Keratinocyte (primary cell): ENCODE data around the gene HERC3. TPM values are rescaled to one million over a fixed set of nuclear protein-coding genes. Genes with fewer than 3 reads are reported as not detected.

Source experiments
- DNase-seq: peaks from one replicate; pipeline ENCODE4 v3.0.0-alpha.2; 2011; ENCODE audit warnings: low read depth, missing footprints, low spot score
- FAIRE-seq: peaks from 2 replicates; lab custom pipeline; 2011; peaks lifted over from hg19 to GRCh38; lab: Jason Lieb, UNC
- H2AFZ ChIP-seq: 2 replicates; pipeline ENCODE4 v1.6.0; 2012; ENCODE audit warnings: low read length, control low read depth, inconsistent platforms; ENCODE audit not compliant: control insufficient read depth
- H3K27ac ChIP-seq: 2 replicates; pipeline ENCODE4 v1.5.1; 2011; ENCODE audit warnings: low read length; ENCODE audit not compliant: control insufficient read depth, insufficient read depth
- H3K27me3 ChIP-seq: 3 replicates; pipeline ENCODE4 v1.6.0; 2011; ENCODE audit warnings: low read length; ENCODE audit not compliant: control insufficient read depth, insufficient read depth; ENCODE audit errors: extremely low read depth
- H3K36me3 ChIP-seq, 2 experiments: 2 replicates in 1 of 2; 3 replicates in 1 of 2; pipeline ENCODE4 v1.5.1; 2011; ENCODE audit warnings: low read length in 2 of 2, mild to moderate bottlenecking in 1 of 2; ENCODE audit not compliant: control insufficient read depth in 2 of 2, insufficient read depth in 2 of 2; ENCODE audit errors: extremely low read depth in 1 of 2
- H3K4me1 ChIP-seq: 3 replicates; pipeline ENCODE4 v1.5.1; 2011; ENCODE audit warnings: low read length; ENCODE audit not compliant: control insufficient read depth, insufficient read depth; ENCODE audit errors: extremely low read depth
- H3K4me2 ChIP-seq: 3 replicates; pipeline ENCODE4 v1.6.0; 2011; ENCODE audit warnings: low read depth, low read length; ENCODE audit not compliant: control insufficient read depth, insufficient read depth; ENCODE audit errors: extremely low read depth
- H3K4me3 ChIP-seq, 3 experiments: fragments of 200-600 bp in 1 of 3; sonication (generic) in 1 of 3; 2 replicates in 2 of 3; 3 replicates in 1 of 3; pipeline ENCODE4 v1.5.1; 2011 to 2016; ENCODE audit warnings: low read length in 3 of 3, mild to moderate bottlenecking in 3 of 3, control low read depth in 2 of 3, inconsistent platforms in 1 of 3, low read depth in 1 of 3, mixed read lengths in 1 of 3, mixed run types in 1 of 3, moderate library complexity in 1 of 3; ENCODE audit not compliant: control insufficient read depth in 2 of 3, insufficient read depth in 2 of 3; ENCODE audit errors: extremely low read depth in 1 of 3
- H3K79me2 ChIP-seq: 2 replicates; pipeline ENCODE4 v1.6.0; 2012; ENCODE audit warnings: low read length; ENCODE audit not compliant: control insufficient read depth, insufficient read depth
- H3K9ac ChIP-seq: 3 replicates; pipeline ENCODE4 v1.6.0; 2011; ENCODE audit warnings: low read length; ENCODE audit not compliant: control insufficient read depth, insufficient read depth; ENCODE audit errors: extremely low read depth
- H3K9me1 ChIP-seq: 3 replicates; pipeline ENCODE4 v1.6.0; 2011; ENCODE audit warnings: low read length; ENCODE audit not compliant: control insufficient read depth, insufficient read depth; ENCODE audit errors: extremely low read depth
- H3K9me3 ChIP-seq: 2 replicates; pipeline ENCODE4 v1.5.1; 2012; ENCODE audit warnings: low read depth, low read length; ENCODE audit not compliant: control insufficient read depth
- H4K20me1 ChIP-seq: 3 replicates; pipeline ENCODE4 v1.6.0; 2011; ENCODE audit warnings: low read length; ENCODE audit not compliant: control insufficient read depth, insufficient read depth; ENCODE audit errors: extremely low read depth
- CTCF ChIP-seq, 3 experiments: IDR thresholded peaks in 1 of 3; conservative IDR thresholded peaks in 1 of 3; optimal IDR thresholded peaks in 1 of 3; 2 replicates in 2 of 3; 3 replicates in 1 of 3; pipeline versions ENCODE3 to v1.5.1; 2011; ENCODE audit warnings: low read length in 3 of 3, mild to moderate bottlenecking in 3 of 3, moderate library complexity in 2 of 3, control low read depth in 1 of 3, inconsistent platforms in 1 of 3; ENCODE audit not compliant: insufficient read depth in 2 of 3; ENCODE audit errors: extremely low read depth in 1 of 3
- EZH2 ChIP-seq: IDR thresholded peaks from one replicate; pipeline ENCODE4 v1.6.1; 2012; ENCODE audit warnings: inconsistent platforms, mild to moderate bottlenecking, low read length, moderate library complexity
- dilution Hi-C: fragments of 300-500 bp; cut with MboI; formaldehyde crosslinking; loops from one replicate; pipeline ENCODE4 v1.7.0; 2020; ENCODE audit warnings: low sequenced_read_pairs; ENCODE audit not compliant: extremely low pct_ligation_motif_present
- polyA plus RNA-seq, 5 experiments: library from polyadenylated mRNA; depleted of rRNA in 3 of 5; stranded (reverse) in 3 of 5; stranded (forward) in 1 of 5; unstranded in 1 of 5; fragments of >200 nt; gene quantifications; 1 replicate in 1 of 5; 2 replicates in 3 of 5; 3 replicates in 1 of 5; pipeline versions ENCODE4 v1.2.1 to v1.2.3, GENCODE V29; 2011 to 2012; ENCODE audit warnings: missing spikeins in 2 of 5, low read depth in 1 of 5, low replicate concordance in 1 of 5

Gene HERC3
- polyA plus RNA-seq, 1 donor (not counting 4 experiments of a cell fraction or from before 2014, with no cell fraction given): 26.3 TPM

GRCh38 chr4:88646528-88647280 lies 54.4 kb downstream of the HERC3 start:
- dilution Hi-C loops: no loop called here
- Histone ChIP-seq H3K9me1 (peaks cover 2% of the 10 kb centered on the region), H3K4me3 (no peak overlapping the region), H3K9ac (no peak overlapping the region), H4K20me1 (no peaks in the 10 kb centered on the region), H3K9me3 (no peaks in the 10 kb centered on the region), H3K4me1 (peaks cover 16% of the 10 kb centered on the region), H3K36me3 (no peaks in the 10 kb centered on the region), H3K27me3 (no peaks in the 10 kb centered on the region), H3K27ac (peak overlapping the region; percentile 53), H2AFZ (no peak overlapping the region), H3K79me2 (peaks cover 9% of the 10 kb centered on the region), H3K4me2 (peak overlapping the region; percentile 31)
- DNase-seq (peak; percentile 56), FAIRE-seq (peak; percentile 96)
- no peak for TF ChIP-seq EZH2
- no peak for TF ChIP-seq CTCF (optimal IDR thresholded peaks at IDR 0.05 in 1 of 3, IDR thresholded peaks at IDR 0.05 in 1 of 3, conservative IDR thresholded peaks at IDR 0.05 in 1 of 3; ENCODE audit: extremely low read depth in 1 of 3, insufficient read depth in 2 of 3, low read length in 3 of 3)

- H3K4me1 ChIP-seq: peaks cover 16% of the 10 kb centered on the region
- no peaks in the 10 kb centered on the region for H3K27me3 ChIP-seq
- peaks cover 2% of the 10 kb centered on the region for H3K9me1 ChIP-seq
- DNase-seq (no peak), FAIRE-seq (peak; percentile 46)
- dilution Hi-C loops: no loop called here
- no peak overlapping the region for H3K4me2 ChIP-seq
- H3K36me3 ChIP-seq: peaks cover 0 to 1% of the 10 kb centered on the region in 2 experiments
- peaks cover 9% of the 10 kb centered on the region for H3K79me2 ChIP-seq
- H4K20me1 ChIP-seq: no peaks in the 10 kb centered on the region
- H3K4me3 ChIP-seq: no peak overlapping the region
- H3K9me3 ChIP-seq: no peaks in the 10 kb centered on the region
- H3K9ac ChIP-seq: no peak overlapping the region
- no peak overlapping the region for H3K27ac ChIP-seq
- TF ChIP-seq EZH2 (no peak), CTCF (optimal IDR thresholded peaks at IDR 0.05 in 1 of 3, IDR thresholded peaks at IDR 0.05 in 1 of 3, conservative IDR thresholded peaks at IDR 0.05 in 1 of 3; ENCODE audit: extremely low read depth in 1 of 3, insufficient read depth in 2 of 3, low read length in 3 of 3) (no peak)
- H2AFZ ChIP-seq: no peak overlapping the region
Observed at GRCh38 chr4:88649716-88650115, 57.4 kb downstream of the HERC3 start.
